SH-SY5Y (cell line): Measurements from ENCODE around the gene ATP6V1B1.

Experiments
- GATA2 ChIP-seq: IDR thresholded peaks from 2 replicates; pipeline ENCODE4 v1.6.1; 2011; ENCODE audit warnings: mild to moderate bottlenecking, low read depth, low read length
- GATA3 ChIP-seq: IDR thresholded peaks from 2 replicates; pipeline ENCODE4 v1.6.1; 2011; ENCODE audit warnings: low read depth, mild to moderate bottlenecking, low read length, moderate library complexity

DNA sequence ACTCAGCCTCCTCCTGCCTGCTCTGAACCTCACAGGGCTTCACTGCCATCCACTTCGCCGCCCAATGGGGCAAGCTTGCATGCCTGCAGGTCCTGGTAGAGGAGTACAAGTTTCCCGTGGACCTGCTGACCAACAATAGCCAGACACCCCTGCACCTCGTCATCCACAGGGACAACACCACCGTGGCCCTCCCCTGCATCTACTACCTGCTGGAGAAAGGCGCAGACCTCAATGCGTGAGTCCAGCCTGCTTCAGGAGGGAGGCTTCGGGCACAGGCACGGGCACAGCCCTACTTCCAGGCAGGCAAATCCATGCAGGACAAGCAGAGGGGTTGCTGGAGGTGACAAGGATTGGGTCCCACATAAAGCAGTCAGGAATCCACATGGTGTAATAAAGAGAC is 43.9 kb downstream of the ATP6V1B1 start:
- TF ChIP-seq GATA3 (no peak), GATA2 (no peak)
